Pancreas (tissue), 10 donors: ENCODE measurements around the gene SLC16A4. TPM values are rescaled to one million over a fixed set of nuclear protein-coding genes. Genes with fewer than 3 reads are reported as not detected.

Experiments used
- ATAC-seq, 4 donors: fragments of 200-7000 bp; cut with Tn5 transposase; one replicate each; pipeline versions ENCODE4 v1.8.0 to v1.9.1; 2020; ENCODE audit warnings: mild to moderate bottlenecking in 4 of 4, moderate library complexity in 4 of 4
- DNase-seq, 6 donors: peaks; one replicate each; pipeline ENCODE4 v3.0.0-alpha.2; 2020
- FAIRE-seq: peaks from 2 replicates; lab custom pipeline; 2012; peaks lifted over from hg19 to GRCh38; lab: Jason Lieb, UNC
- H3K27ac ChIP-seq, 4 donors: fragments of 200-600 bp; sonication (generic); 1 replicate in 3 of 4; 2 replicates in 1 of 4; pipeline versions ENCODE4 v1.5.0 to v1.8.0; 2020
- H3K27me3 ChIP-seq, 4 donors: fragments of 200-600 bp; one replicate each; pipeline ENCODE4 v1.8.0; 2021
- H3K36me3 ChIP-seq, 3 donors: fragments of 200-600 bp; sonication (generic) in 1 of 3; one replicate each; pipeline versions ENCODE4 v1.5.0 to v1.8.0; 2020 to 2021
- H3K4me1 ChIP-seq, 3 donors: fragments of 200-600 bp; one replicate each; pipeline ENCODE4 v1.8.0; 2021
- H3K4me3 ChIP-seq, 4 donors: fragments of 200-600 bp; sonication (generic) in 2 of 4; one replicate each; pipeline versions ENCODE4 v1.5.0 to v1.8.0; 2020 to 2021
- H3K9me3 ChIP-seq, 4 donors: fragments of 200-600 bp; one replicate each; pipeline ENCODE4 v1.8.0; 2021
- WGBS, 2 donors: extraction: QIAGEN DNeasy Blood & Tissue Kit; methylation state at CpG; one replicate each; pipeline ENCODE4 v1.1.7; 2013; 5-methylcytosine and 5-hydroxymethylcytosine counted together
- intact Hi-C, 3 donors: fragments of 100-400 bp; cut with DNase I; formaldehyde crosslinking; loops; one replicate each; pipeline versions ENCODE4 v1.11.1 to v1.14.2; 2022
- polyA plus RNA-seq, 2 donors: library from polyadenylated mRNA; stranded (reverse); fragments of 200-250 nt; gene quantifications; one replicate each; pipeline ENCODE4 v1.2.3, GENCODE V29; 2013
- total RNA-seq, 6 donors: library from RNA; stranded (reverse); fragmentation: NEBNext Ultra II Directional in 4 of 6; extraction: Animal tissue kit (Norgen Biotek cat#: 25700) in 4 of 6; gene quantifications; one replicate each; pipeline versions ENCODE4 v1.2.1 to v1.2.4, GENCODE V29; 2021 to 2023
- TF ChIP-seq, protein P1 (sequence below), 4 donors: fragments of 200-600 bp; sonication (generic) in 3 of 4; IDR thresholded peaks; one replicate each; pipeline versions ENCODE4 v1.5.0 to v1.8.0; 2021; ENCODE audit warnings: antibody characterized with exemption in 4 of 4
- donor health status: healthy with polysubstance abuse.
- donor health status: DM: no; HTN: no; CAD: no; lungs with moderate emphysema.
- donor health status: DM: no; HTN: no; CAD: no.
- donor health status: control.
- donor health status: control.
- donor health status: Bipolar disorder and iron deficiency.
- donor health status: DM: yes; HTN: yes; CAD: no.
- donor health status: DM: no; HTN: no; CAD: no.
- donor health status: DM: no; HTN: no; CAD: no.
- donor health status: DM: yes; HTN: yes; CAD: no.

SLC16A4 gene
- total and polyA plus RNA-seq, 8 donors = 0.32 to 1.8 (median 0.52) TPM

DNA sequence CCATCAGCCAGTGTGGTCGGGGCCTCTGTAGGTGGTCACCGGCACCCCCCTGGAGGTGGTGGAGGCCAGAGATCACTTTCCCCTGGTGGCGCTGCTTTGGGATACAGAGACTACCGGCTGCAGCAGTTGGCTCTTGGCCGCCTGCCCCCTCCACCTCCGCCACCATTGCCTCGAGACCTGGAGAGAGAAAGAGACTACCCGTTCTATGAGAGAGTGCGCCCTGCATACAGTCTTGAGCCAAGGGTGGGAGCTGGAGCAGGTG is 50.7 kb downstream of the SLC16A4 start:
- Histone ChIP-seq H3K9me3 (no peaks in the 10 kb centered on the region), H3K4me3 (peak overlapping the region; percentile 54 to 92 (median 90)), H3K27ac (peak overlapping the region in 3 of 4 donors; percentile 58 to 99 (median 86)), H3K36me3 (peaks cover 0 to 3% (median 0%) of the 10 kb centered on the region in 3 donors), H3K27me3 (no peaks in the 10 kb centered on the region), H3K4me1 (peaks cover 15 to 57% (median 38%) of the 10 kb centered on the region in 3 donors)
- intact Hi-C loops = no loop called here
- FAIRE-seq (no peak), ATAC-seq (no peak), DNase-seq (peak in 3 of 6 donors; percentile 48 to 73 (median 49))
- WGBS, 2 donors = 4 to 6% methylated on average over 9 of the region's 9 CpGs
- TF ChIP-seq, protein P1, sequence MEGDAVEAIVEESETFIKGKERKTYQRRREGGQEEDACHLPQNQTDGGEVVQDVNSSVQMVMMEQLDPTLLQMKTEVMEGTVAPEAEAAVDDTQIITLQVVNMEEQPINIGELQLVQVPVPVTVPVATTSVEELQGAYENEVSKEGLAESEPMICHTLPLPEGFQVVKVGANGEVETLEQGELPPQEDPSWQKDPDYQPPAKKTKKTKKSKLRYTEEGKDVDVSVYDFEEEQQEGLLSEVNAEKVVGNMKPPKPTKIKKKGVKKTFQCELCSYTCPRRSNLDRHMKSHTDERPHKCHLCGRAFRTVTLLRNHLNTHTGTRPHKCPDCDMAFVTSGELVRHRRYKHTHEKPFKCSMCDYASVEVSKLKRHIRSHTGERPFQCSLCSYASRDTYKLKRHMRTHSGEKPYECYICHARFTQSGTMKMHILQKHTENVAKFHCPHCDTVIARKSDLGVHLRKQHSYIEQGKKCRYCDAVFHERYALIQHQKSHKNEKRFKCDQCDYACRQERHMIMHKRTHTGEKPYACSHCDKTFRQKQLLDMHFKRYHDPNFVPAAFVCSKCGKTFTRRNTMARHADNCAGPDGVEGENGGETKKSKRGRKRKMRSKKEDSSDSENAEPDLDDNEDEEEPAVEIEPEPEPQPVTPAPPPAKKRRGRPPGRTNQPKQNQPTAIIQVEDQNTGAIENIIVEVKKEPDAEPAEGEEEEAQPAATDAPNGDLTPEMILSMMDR (IDR thresholded peaks at IDR 0.05) = no peak

DNA sequence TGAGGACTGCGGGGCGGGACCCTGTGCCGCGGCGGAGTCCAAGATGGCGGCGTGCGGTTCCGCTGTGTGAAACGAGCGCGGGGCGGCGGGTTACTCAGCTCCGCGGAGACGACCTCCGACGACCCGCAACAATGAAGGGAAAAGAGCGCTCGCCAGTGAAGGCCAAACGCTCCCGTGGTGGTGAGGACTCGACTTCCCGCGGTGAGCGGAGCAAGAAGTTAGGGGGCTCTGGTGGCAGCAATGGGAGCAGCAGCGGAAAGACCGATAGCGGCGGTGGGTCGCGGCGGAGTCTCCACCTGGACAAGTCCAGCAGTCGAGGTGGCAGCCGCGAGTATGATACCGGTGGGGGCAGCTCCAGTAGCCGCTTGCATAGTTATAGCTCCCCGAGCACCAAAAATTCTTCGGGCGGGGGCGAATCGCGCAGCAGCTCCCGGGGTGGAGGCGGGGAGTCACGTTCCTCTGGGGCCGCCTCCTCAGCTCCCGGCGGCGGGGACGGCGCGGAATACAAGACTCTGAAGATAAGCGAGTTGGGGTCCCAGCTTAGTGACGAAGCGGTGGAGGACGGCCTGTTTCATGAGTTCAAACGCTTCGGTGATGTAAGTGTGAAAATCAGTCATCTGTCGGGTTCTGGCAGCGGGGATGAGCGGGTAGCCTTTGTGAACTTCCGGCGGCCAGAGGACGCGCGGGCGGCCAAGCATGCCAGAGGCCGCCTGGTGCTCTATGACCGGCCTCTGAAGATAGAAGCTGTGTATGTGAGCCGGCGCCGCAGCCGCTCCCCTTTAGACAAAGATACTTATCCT is 51.2 kb downstream of the SLC16A4 start:
- intact Hi-C loops = no loop called here
- H3K4me1 ChIP-seq = peaks cover 15 to 52% (median 34%) of the 10 kb centered on the region in 3 donors
- DNase-seq (peak in 2 of 6 donors; percentile 53 to 72), FAIRE-seq (no peak), ATAC-seq (peak in 3 of 4 donors; percentile 0 to 6 (median 4))
- peak overlapping the region; percentile 58 to 99 (median 92) for H3K27ac ChIP-seq
- peaks cover 0 to 3% (median 0%) of the 10 kb centered on the region in 3 donors for H3K36me3 ChIP-seq
- H3K27me3 ChIP-seq = no peaks in the 10 kb centered on the region
- no peaks in the 10 kb centered on the region for H3K9me3 ChIP-seq
- 0% methylated on average over 77 of the region's 77 CpGs for WGBS, 2 donors
- peak overlapping the region; percentile 54 to 92 (median 90) for H3K4me3 ChIP-seq
- TF ChIP-seq, protein P1 (IDR thresholded peaks at IDR 0.05) = peak in 2 of 4 donors; percentile 13 to 18

DNA sequence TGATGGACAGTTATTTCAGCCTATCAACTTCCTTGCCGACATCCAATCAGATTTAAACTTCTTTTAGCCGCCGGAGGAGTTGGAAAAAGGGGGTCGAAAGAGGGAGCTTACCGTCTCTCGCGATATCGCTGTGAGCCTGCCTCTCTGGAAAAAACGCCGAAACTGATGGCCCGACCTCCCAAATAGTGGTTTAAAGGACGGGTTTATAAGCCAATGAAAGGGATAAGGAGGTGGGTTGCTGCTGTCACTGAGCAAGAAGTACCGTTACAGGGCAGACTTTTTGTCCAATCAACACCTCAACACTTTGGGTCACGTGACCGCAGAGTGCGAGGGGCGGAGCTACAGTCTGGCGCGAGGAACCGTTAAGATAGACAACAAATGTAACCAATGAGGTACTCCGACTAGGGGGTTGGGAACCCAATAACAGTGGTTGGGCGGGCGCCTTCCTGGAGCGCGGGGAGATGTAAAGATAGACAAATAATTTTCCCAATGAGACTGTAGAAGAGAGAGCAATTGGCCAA is 51.9 kb downstream of the SLC16A4 start, which contains the start of gene RBM15:
Gene RBM15 (plus strand): TSS at position 492 of the 521 bp plus-strand sequence. CDS start 29 bp downstream, at position 521.
- peak within 1 kb of the TSS; percentile 54 to 92 (median 90) for H3K4me3 ChIP-seq
- peak within 1 kb of the TSS; percentile 94 to 99 (median 98) for H3K27ac ChIP-seq
- intact Hi-C loops = no loop called here
- DNase-seq (peak; percentile 92 to 99 (median 98)), ATAC-seq (peak; percentile 72 to 88 (median 80)), FAIRE-seq (peak; percentile 98)
- WGBS, 2 donors = 0% methylated on average over 25 of the region's 25 CpGs
- TF ChIP-seq, protein P1 (IDR thresholded peaks at IDR 0.05) = no peak
- peaks cover 0 to 3% (median 0%) of the 10 kb centered on the region in 3 donors for H3K36me3 ChIP-seq
- H3K9me3 ChIP-seq = no peaks in the 10 kb centered on the region
- H3K4me1 ChIP-seq = peaks cover 14 to 45% (median 31%) of the 10 kb centered on the region in 3 donors
- no peaks in the 10 kb centered on the region for H3K27me3 ChIP-seq

DNA sequence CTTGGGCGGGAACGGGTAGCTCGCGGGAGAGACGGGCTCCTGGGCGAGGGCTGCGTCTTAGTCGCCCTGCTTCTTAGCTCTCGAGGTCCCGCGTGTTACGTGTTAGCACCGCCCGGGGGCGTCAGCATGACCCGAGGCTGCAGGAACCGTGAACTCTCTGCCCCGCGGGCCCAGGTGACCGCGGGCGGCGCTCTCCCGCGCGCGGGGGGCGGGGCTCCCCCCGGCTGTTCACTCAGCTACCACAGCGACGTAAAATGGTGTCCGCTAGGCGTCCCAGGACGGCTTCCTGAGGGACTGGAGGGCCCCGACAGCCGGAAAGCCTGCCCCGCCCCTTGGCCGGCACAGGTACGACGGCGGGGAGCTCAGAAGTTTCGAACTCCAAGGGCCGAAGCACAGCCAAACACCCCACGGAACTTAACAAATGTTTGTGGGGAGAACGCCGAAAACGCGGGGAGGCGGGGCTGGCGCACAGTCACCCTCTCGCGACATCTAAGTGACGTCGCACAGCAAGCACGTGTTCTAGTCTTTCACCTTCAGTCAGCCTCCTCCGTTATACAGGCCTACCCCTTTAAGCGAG is 52.4 kb downstream of the SLC16A4 start:
- peak overlapping the region; percentile 94 to 99 (median 98) for H3K27ac ChIP-seq
- peak; percentile 81 to 90 (median 84) for ATAC-seq
- intact Hi-C loops = no loop called here
- H3K27me3 ChIP-seq = no peaks in the 10 kb centered on the region
- DNase-seq = peak; percentile 88 to 96 (median 93)
- no peak for FAIRE-seq
- H3K9me3 ChIP-seq = no peaks in the 10 kb centered on the region
- peak overlapping the region; percentile 41 to 92 (median 50) for H3K4me3 ChIP-seq
- TF ChIP-seq, protein P1 (IDR thresholded peaks at IDR 0.05) = peak; percentile 26 to 54 (median 31)
- peaks cover 0 to 3% (median 0%) of the 10 kb centered on the region in 3 donors for H3K36me3 ChIP-seq
- WGBS, 2 donors = 0% methylated on average over 57 of the region's 57 CpGs
- peaks cover 12 to 41% (median 26%) of the 10 kb centered on the region in 3 donors for H3K4me1 ChIP-seq
